GM23338 (cell line): ENCODE data around the gene CAPN14. TPM values are rescaled to one million over a fixed set of nuclear protein-coding genes. Genes with fewer than 3 reads are reported as not detected.

ENCODE experiments used
- ATAC-seq: fragments of 200-7000 bp; cut with Tn5 transposase; 3 replicates; pipeline ENCODE4 v1.9.1; 2020
- DNase-seq: peaks from one replicate; pipeline ENCODE4 v3.0.0-alpha.2; 2015; ENCODE audit warnings: low spot score
- H2AFZ ChIP-seq: fragments of 200-600 bp; sonication (generic); 2 replicates; pipeline ENCODE4 v1.8.0; 2016; ENCODE audit warnings: antibody characterized with exemption, mild to moderate bottlenecking, moderate library complexity
- H3F3A ChIP-seq: fragments of 200-600 bp; sonication (generic); replicated peaks from 2 replicates; pipeline ENCODE4 v1.8.0; 2017; ENCODE audit warnings: antibody characterized with exemption, mixed run types, low read depth
- H3K27ac ChIP-seq: fragments of 200-600 bp; sonication (generic); 2 replicates; pipeline ENCODE4 v1.6.1; 2016; ENCODE audit warnings: low read depth
- H3K27me3 ChIP-seq: fragments of 200-600 bp; sonication (generic); 2 replicates; pipeline ENCODE4 v1.8.0; 2016; ENCODE audit warnings: mild to moderate bottlenecking, mixed run types, moderate library complexity; ENCODE audit not compliant: insufficient read depth
- H3K36me3 ChIP-seq: fragments of 200-600 bp; sonication (generic); 2 replicates; pipeline ENCODE4 v1.8.0; 2016; ENCODE audit warnings: mild to moderate bottlenecking; ENCODE audit not compliant: insufficient read depth
- H3K4me1 ChIP-seq: fragments of 200-600 bp; sonication (generic); 2 replicates; pipeline ENCODE4 v1.8.0; 2016; ENCODE audit warnings: mild to moderate bottlenecking, moderate library complexity; ENCODE audit not compliant: insufficient read depth
- H3K4me2 ChIP-seq: fragments of 200-600 bp; sonication (generic); 2 replicates; pipeline ENCODE4 v1.7.1; 2017; ENCODE audit warnings: mixed run types
- H3K4me3 ChIP-seq: fragments of 200-600 bp; sonication (generic); 2 replicates; pipeline ENCODE4 v1.6.1; 2016; ENCODE audit warnings: mixed run types
- H3K79me2 ChIP-seq: fragments of 200-600 bp; sonication (generic); replicated peaks from 2 replicates; pipeline ENCODE4 v1.8.0; 2017; ENCODE audit warnings: mild to moderate bottlenecking; ENCODE audit not compliant: insufficient read depth
- H3K9me2 ChIP-seq: fragments of 200-600 bp; sonication (generic); 2 replicates; pipeline ENCODE4 v1.8.0; 2017; ENCODE audit not compliant: insufficient read depth
- H4K20me1 ChIP-seq: fragments of 200-600 bp; sonication (generic); replicated peaks from 2 replicates; pipeline ENCODE4 v1.8.0; 2017; ENCODE audit warnings: mild to moderate bottlenecking; ENCODE audit not compliant: insufficient read depth
- H3K27ac Mint-ChIP-seq: 2 replicates; pipeline ENCODE4 v1.8.0; 2020; ENCODE audit warnings: inconsistent platforms, mild to moderate bottlenecking, moderate library complexity, mixed read lengths
- H3K27me3 Mint-ChIP-seq: 3 replicates; pipeline ENCODE4 v1.8.0; 2022; ENCODE audit warnings: low read depth, mild to moderate bottlenecking, moderate library complexity, mixed read lengths, inconsistent platforms; ENCODE audit not compliant: insufficient read depth, poor library complexity
- H3K36me3 Mint-ChIP-seq: 3 replicates; pipeline ENCODE4 v1.8.0; 2021; ENCODE audit warnings: low read depth, mild to moderate bottlenecking, inconsistent platforms, moderate library complexity, mixed read lengths
- H3K4me1 Mint-ChIP-seq: 3 replicates; pipeline ENCODE4 v1.8.0; 2020; ENCODE audit warnings: mild to moderate bottlenecking, inconsistent platforms, mixed read lengths
- H3K4me3 Mint-ChIP-seq: 3 replicates; pipeline ENCODE4 v1.8.0; 2021; ENCODE audit warnings: moderate library complexity, mild to moderate bottlenecking, inconsistent platforms, mixed read lengths
- H3K9me3 Mint-ChIP-seq: 3 replicates; pipeline ENCODE4 v1.8.0; 2020; ENCODE audit warnings: moderate library complexity, mild to moderate bottlenecking, inconsistent platforms, mixed read lengths
- CREB1 ChIP-seq: fragments of 250-450 bp; sonication (Bioruptor Pico); IDR thresholded peaks from 2 replicates; pipeline ENCODE4 v1.5.0; 2020; ENCODE audit warnings: low read depth, mild to moderate bottlenecking, moderate library complexity
- EZH2 ChIP-seq: fragments of 200-600 bp; sonication (generic); IDR thresholded peaks from one replicate; pipeline ENCODE4 v1.8.0; 2017; ENCODE audit warnings: antibody characterized with exemption, mild to moderate bottlenecking, low read depth; ENCODE audit not compliant: unreplicated experiment
- EZH2phosphoT487 ChIP-seq: fragments of 200-600 bp; sonication (generic); IDR thresholded peaks from one replicate; pipeline ENCODE4 v1.8.1; 2018; ENCODE audit warnings: antibody characterized with exemption; ENCODE audit not compliant: unreplicated experiment
- JUNB ChIP-seq: IDR thresholded peaks from one replicate; pipeline ENCODE4 v1.6.1; 2016; ENCODE audit warnings: antibody characterized with exemption; ENCODE audit not compliant: unreplicated experiment
- NANOG ChIP-seq: IDR thresholded peaks from 2 replicates; pipeline ENCODE4 v1.6.1; 2016; ENCODE audit warnings: antibody characterized with exemption, borderline replicate concordance
- POLR2AphosphoS5 ChIP-seq: IDR thresholded peaks from 2 replicates; pipeline ENCODE4 v1.6.1; 2016; ENCODE audit warnings: antibody characterized with exemption, low read depth
- STAT1 ChIP-seq: IDR thresholded peaks from one replicate; pipeline ENCODE4 v1.6.1; 2016; ENCODE audit warnings: antibody characterized with exemption; ENCODE audit not compliant: unreplicated experiment
- ZNF114 ChIP-seq: fragments of 250-450 bp; sonication (Bioruptor Pico); IDR thresholded peaks from 2 replicates; pipeline ENCODE4 v1.5.0; 2020; ENCODE audit warnings: mild to moderate bottlenecking, moderate library complexity
- ZNF331 ChIP-seq: fragments of 250-450 bp; sonication (Bioruptor Pico); IDR thresholded peaks from 2 replicates; pipeline ENCODE4 v1.5.0; 2020; ENCODE audit warnings: low read depth, mild to moderate bottlenecking, moderate library complexity
- polyA plus RNA-seq: library from polyadenylated mRNA; unstranded; fragments of >200 nt; fragmentation: Nextera tagmentation; extraction: Ambion mirVana; gene quantifications from 2 replicates; pipeline ENCODE4 v1.2.1, GENCODE V29; 2016
- total RNA-seq: library from RNA; depleted of rRNA; stranded (reverse); fragments of >200 nt; shearing (Covaris generic); gene quantifications from 2 replicates; pipeline ENCODE4 v1.2.3, GENCODE V29; 2014
- TF ChIP-seq, protein P1 (sequence below): fragments of 250-450 bp; sonication (Bioruptor Pico); IDR thresholded peaks from 2 replicates; pipeline ENCODE4 v1.5.0; 2020; ENCODE audit warnings: mild to moderate bottlenecking, moderate library complexity
- TF ChIP-seq, protein P2 (sequence below), 2 experiments: fragments of 200-600 bp in 1 of 2; sonication (generic) in 1 of 2; conservative IDR thresholded peaks; 2 replicates each; pipeline versions ENCODE4 v1.5.1 to v1.6.1; 2016 to 2017; ENCODE audit warnings: antibody characterized with exemption in 2 of 2, low read depth in 2 of 2, mild to moderate bottlenecking in 2 of 2, moderate library complexity in 1 of 2
- TF ChIP-seq, protein P3 (sequence below): IDR thresholded peaks from one replicate; pipeline ENCODE4 v1.6.1; 2018; ENCODE audit warnings: antibody characterized with exemption; ENCODE audit not compliant: unreplicated experiment
- TF ChIP-seq, protein P4 (sequence below): IDR thresholded peaks from 2 replicates; pipeline ENCODE4 v1.6.1; 2016; ENCODE audit warnings: antibody characterized with exemption

CAPN14 gene
- total and polyA plus RNA-seq, 2 experiments from 2014 or later = 0.15 TPM; not detected in 1

DNA sequence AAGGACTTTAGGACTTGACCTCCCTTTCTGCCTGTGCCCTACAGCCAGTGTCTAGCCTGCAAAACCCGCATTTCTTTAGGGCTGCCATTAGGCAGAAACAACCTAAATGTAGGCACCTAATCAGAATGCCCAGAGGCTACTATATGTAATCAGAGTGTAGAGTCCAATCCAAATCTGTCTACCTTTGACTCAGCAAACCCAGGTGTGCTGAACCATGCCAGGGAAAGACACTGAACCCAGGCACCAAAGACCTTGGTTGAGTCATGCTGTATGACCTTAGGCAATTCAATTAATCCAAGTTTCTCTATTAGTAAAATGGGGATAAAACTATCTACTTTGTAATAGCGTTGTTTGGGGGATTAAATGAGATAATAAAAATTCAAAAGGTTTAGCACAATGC, 20.7 kb downstream of the CAPN14 start:
- Histone ChIP-seq H3K79me2 (no peaks in the 10 kb centered on the region), H3K4me3 (no peak overlapping the region), H2AFZ (no peak overlapping the region), H3K9me2 (peaks cover 17% of the 10 kb centered on the region; the same call in 1 of the 2 replicates), H3K4me2 (no peak overlapping the region), H3K36me3 (no peaks in the 10 kb centered on the region), H4K20me1 (no peaks in the 10 kb centered on the region), H3K4me1 (no peaks in the 10 kb centered on the region), H3K27ac (no peak overlapping the region), H3F3A (no peaks in the 10 kb centered on the region), H3K27me3 (no peaks in the 10 kb centered on the region)
- H3K9me3 Mint-ChIP-seq = no peaks in the 10 kb centered on the region
- no peaks in the 10 kb centered on the region for H3K36me3 Mint-ChIP-seq
- peaks cover 4% of the 10 kb centered on the region; the same call in 2 of the 3 replicates for H3K4me1 Mint-ChIP-seq
- no peak for DNase-seq
- H3K27ac Mint-ChIP-seq = no peak overlapping the region
- H3K4me3 Mint-ChIP-seq = no peak overlapping the region
- ATAC-seq = no peak
- peaks cover 5% of the 10 kb centered on the region for H3K27me3 Mint-ChIP-seq
- TF ChIP-seq, protein P1, sequence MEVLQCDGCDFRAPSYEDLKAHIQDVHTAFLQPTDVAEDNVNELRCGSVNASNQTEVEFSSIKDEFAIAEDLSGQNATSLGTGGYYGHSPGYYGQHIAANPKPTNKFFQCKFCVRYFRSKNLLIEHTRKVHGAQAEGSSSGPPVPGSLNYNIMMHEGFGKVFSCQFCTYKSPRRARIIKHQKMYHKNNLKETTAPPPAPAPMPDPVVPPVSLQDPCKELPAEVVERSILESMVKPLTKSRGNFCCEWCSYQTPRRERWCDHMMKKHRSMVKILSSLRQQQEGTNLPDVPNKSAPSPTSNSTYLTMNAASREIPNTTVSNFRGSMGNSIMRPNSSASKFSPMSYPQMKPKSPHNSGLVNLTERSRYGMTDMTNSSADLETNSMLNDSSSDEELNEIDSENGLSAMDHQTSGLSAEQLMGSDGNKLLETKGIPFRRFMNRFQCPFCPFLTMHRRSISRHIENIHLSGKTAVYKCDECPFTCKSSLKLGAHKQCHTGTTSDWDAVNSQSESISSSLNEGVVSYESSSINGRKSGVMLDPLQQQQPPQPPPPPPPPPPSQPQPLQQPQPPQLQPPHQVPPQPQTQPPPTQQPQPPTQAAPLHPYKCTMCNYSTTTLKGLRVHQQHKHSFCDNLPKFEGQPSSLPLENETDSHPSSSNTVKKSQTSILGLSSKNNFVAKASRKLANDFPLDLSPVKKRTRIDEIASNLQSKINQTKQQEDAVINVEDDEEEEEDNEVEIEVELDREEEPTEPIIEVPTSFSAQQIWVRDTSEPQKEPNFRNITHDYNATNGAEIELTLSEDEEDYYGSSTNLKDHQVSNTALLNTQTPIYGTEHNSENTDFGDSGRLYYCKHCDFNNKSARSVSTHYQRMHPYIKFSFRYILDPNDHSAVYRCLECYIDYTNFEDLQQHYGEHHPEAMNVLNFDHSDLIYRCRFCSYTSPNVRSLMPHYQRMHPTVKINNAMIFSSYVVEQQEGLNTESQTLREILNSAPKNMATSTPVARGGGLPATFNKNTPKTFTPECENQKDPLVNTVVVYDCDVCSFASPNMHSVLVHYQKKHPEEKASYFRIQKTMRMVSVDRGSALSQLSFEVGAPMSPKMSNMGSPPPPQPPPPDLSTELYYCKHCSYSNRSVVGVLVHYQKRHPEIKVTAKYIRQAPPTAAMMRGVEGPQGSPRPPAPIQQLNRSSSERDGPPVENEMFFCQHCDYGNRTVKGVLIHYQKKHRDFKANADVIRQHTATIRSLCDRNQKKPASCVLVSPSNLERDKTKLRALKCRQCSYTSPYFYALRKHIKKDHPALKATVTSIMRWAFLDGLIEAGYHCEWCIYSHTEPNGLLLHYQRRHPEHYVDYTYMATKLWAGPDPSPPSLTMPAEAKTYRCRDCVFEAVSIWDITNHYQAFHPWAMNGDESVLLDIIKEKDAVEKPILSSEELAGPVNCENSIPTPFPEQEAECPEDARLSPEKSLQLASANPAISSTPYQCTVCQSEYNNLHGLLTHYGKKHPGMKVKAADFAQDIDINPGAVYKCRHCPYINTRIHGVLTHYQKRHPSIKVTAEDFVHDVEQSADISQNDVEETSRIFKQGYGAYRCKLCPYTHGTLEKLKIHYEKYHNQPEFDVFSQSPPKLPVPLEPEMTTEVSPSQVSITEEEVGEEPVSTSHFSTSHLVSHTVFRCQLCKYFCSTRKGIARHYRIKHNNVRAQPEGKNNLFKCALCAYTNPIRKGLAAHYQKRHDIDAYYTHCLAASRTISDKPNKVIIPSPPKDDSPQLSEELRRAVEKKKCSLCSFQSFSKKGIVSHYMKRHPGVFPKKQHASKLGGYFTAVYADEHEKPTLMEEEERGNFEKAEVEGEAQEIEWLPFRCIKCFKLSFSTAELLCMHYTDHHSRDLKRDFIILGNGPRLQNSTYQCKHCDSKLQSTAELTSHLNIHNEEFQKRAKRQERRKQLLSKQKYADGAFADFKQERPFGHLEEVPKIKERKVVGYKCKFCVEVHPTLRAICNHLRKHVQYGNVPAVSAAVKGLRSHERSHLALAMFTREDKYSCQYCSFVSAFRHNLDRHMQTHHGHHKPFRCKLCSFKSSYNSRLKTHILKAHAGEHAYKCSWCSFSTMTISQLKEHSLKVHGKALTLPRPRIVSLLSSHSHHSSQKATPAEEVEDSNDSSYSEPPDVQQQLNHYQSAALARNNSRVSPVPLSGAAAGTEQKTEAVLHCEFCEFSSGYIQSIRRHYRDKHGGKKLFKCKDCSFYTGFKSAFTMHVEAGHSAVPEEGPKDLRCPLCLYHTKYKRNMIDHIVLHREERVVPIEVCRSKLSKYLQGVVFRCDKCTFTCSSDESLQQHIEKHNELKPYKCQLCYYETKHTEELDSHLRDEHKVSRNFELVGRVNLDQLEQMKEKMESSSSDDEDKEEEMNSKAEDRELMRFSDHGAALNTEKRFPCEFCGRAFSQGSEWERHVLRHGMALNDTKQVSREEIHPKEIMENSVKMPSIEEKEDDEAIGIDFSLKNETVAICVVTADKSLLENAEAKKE (CRISPR knock-in tag) = no peak
- TF ChIP-seq JUNB = no peak
- TF ChIP-seq, protein P2, sequence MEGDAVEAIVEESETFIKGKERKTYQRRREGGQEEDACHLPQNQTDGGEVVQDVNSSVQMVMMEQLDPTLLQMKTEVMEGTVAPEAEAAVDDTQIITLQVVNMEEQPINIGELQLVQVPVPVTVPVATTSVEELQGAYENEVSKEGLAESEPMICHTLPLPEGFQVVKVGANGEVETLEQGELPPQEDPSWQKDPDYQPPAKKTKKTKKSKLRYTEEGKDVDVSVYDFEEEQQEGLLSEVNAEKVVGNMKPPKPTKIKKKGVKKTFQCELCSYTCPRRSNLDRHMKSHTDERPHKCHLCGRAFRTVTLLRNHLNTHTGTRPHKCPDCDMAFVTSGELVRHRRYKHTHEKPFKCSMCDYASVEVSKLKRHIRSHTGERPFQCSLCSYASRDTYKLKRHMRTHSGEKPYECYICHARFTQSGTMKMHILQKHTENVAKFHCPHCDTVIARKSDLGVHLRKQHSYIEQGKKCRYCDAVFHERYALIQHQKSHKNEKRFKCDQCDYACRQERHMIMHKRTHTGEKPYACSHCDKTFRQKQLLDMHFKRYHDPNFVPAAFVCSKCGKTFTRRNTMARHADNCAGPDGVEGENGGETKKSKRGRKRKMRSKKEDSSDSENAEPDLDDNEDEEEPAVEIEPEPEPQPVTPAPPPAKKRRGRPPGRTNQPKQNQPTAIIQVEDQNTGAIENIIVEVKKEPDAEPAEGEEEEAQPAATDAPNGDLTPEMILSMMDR (conservative IDR thresholded peaks at IDR 0.05; ENCODE audit: low read depth in 2 of 2) = no peak
- TF ChIP-seq ZNF114 = no peak
- no peak for TF ChIP-seq ZNF331 (CRISPR knock-in tag)
- no peak for TF ChIP-seq STAT1
- TF ChIP-seq, protein P3, sequence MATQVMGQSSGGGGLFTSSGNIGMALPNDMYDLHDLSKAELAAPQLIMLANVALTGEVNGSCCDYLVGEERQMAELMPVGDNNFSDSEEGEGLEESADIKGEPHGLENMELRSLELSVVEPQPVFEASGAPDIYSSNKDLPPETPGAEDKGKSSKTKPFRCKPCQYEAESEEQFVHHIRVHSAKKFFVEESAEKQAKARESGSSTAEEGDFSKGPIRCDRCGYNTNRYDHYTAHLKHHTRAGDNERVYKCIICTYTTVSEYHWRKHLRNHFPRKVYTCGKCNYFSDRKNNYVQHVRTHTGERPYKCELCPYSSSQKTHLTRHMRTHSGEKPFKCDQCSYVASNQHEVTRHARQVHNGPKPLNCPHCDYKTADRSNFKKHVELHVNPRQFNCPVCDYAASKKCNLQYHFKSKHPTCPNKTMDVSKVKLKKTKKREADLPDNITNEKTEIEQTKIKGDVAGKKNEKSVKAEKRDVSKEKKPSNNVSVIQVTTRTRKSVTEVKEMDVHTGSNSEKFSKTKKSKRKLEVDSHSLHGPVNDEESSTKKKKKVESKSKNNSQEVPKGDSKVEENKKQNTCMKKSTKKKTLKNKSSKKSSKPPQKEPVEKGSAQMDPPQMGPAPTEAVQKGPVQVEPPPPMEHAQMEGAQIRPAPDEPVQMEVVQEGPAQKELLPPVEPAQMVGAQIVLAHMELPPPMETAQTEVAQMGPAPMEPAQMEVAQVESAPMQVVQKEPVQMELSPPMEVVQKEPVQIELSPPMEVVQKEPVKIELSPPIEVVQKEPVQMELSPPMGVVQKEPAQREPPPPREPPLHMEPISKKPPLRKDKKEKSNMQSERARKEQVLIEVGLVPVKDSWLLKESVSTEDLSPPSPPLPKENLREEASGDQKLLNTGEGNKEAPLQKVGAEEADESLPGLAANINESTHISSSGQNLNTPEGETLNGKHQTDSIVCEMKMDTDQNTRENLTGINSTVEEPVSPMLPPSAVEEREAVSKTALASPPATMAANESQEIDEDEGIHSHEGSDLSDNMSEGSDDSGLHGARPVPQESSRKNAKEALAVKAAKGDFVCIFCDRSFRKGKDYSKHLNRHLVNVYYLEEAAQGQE = no peak
- TF ChIP-seq EZH2 = no peak
- no peak for TF ChIP-seq POLR2AphosphoS5
- TF ChIP-seq CREB1 (CRISPR knock-in tag) = no peak
- no peak for TF ChIP-seq EZH2phosphoT487
- TF ChIP-seq, protein P4, sequence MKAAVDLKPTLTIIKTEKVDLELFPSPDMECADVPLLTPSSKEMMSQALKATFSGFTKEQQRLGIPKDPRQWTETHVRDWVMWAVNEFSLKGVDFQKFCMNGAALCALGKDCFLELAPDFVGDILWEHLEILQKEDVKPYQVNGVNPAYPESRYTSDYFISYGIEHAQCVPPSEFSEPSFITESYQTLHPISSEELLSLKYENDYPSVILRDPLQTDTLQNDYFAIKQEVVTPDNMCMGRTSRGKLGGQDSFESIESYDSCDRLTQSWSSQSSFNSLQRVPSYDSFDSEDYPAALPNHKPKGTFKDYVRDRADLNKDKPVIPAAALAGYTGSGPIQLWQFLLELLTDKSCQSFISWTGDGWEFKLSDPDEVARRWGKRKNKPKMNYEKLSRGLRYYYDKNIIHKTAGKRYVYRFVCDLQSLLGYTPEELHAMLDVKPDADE = no peak
- no peak for TF ChIP-seq NANOG
